Measurements from ENCODE around the gene SLC6A5. TPM values are rescaled to one million over a fixed set of nuclear protein-coding genes. Genes with fewer than 3 reads are reported as not detected.

The SLC6A5 gene
- total and polyA plus RNA-seq, 9 of the 15 experiments (the other 6 are each of a cell fraction or from before 2014, with no cell fraction given) = 0.08 TPM; not detected in 8

GRCh38 chr11:20597154-20597679 is 2.2 kb upstream of the SLC6A5 start:
- 41% methylated on average over 34 of the region's 41 CpGs for WGBS (ENCODE audit: insufficient coverage, low coverage, missing lambda C conversion rate)
- ATAC-seq = no peak
- intact Hi-C loops (cut with micrococcal nuclease) = loop anchor here (5.0 kb wide), 1 partner anchor 210 kb away; the partner anchor contains the start of gene PRMT3
- ChIA-PET CTCF (ENCODE audit: low intra/inter-chr PET ratio) (interaction anchor here (0.6 kb wide), 1 partner anchor 200 kb away, joined by 3 read pairs; no protein-coding TSS in a partner anchor), POLR2A (interaction anchor here (0.6 kb wide), 1 partner anchor 520 kb away, joined by 3 read pairs; no protein-coding TSS in a partner anchor)
- H3K9me3 ChIP-seq (replicated peaks; ENCODE audit: control insufficient read depth, insufficient read depth, low read depth, low read length) = no peaks in the 10 kb centered on the region
- FAIRE-seq = no peak
- H3K4me1 ChIP-seq (replicated peaks in 1 of 2; ENCODE audit: control insufficient read depth in 2 of 2, insufficient read depth in 2 of 2, low read length in 2 of 2) = peaks cover 3 to 31% of the 10 kb centered on the region in 2 experiments; a peak in 3 of 5 replicates
- BruUV-seq (replicated peaks) = no TSS peak
- 0 out of 2 replicates have a peak overlapping the region, but pooled peaks have one; percentile 59 for H3K4me2 ChIP-seq (ENCODE audit: insufficient read depth, low read length)
- in situ Hi-C loops (cut with MboI) = no loop called here
- H3K4me3 ChIP-seq = no peak overlapping the region
- H4K20me1 ChIP-seq (replicated peaks; ENCODE audit: control insufficient read depth, insufficient read depth, low read length) = no peaks in the 10 kb centered on the region
- no peaks in the 10 kb centered on the region for H3K9me1 ChIP-seq (ENCODE audit: control insufficient read depth, insufficient read depth, low read length)
- H3K27ac ChIP-seq (ENCODE audit: extremely low read depth, low read depth, low read length) = no peak overlapping the region
- no peak overlapping the region for H2AFZ ChIP-seq (ENCODE audit: low read depth, low read length)
- no peaks in the 10 kb centered on the region for H3K36me3 ChIP-seq (ENCODE audit: control insufficient read depth, insufficient read depth, low read length)
- DNase-seq (ENCODE audit: extremely low read depth in 1 of 4, low spot score in 3 of 4) = no peak
- H3K9ac ChIP-seq (ENCODE audit: insufficient read depth in 1 of 2, low read depth in 2 of 2, low read length in 2 of 2) = no peak overlapping the region
- no peaks in the 10 kb centered on the region for H3K79me2 ChIP-seq (ENCODE audit: control insufficient read depth, insufficient read depth, low read length)
- H3K27me3 ChIP-seq (ENCODE audit: control insufficient read depth in 2 of 2, insufficient read depth in 2 of 2, low read length in 2 of 2) = peaks cover 35 to 60% of the 10 kb centered on the region in 2 experiments
- TF ChIP-seq ZNF830 (CRISPR knock-in tag; IDR thresholded peaks at IDR 0.05) (no peak), ZNF436 (CRISPR knock-in tag; IDR thresholded peaks at IDR 0.05) (no peak), MAZ (CRISPR knock-in tag; conservative IDR thresholded peaks at IDR 0.05 in 1 of 2, IDR thresholded peaks at IDR 0.05 in 1 of 2) (no peak), PRDM10 (IDR thresholded peaks at IDR 0.05; ENCODE audit: partially characterized antibody) (no peak), PREB (CRISPR knock-in tag; IDR thresholded peaks at IDR 0.05) (no peak), ZNF274 (IDR thresholded peaks at IDR 0.05; ENCODE audit: borderline replicate concordance, low read depth, low read length) (no peak), SAP30 (IDR thresholded peaks at IDR 0.05; ENCODE audit: borderline replicate concordance, insufficient read depth, low read depth, low read length, poor library complexity, severe bottlenecking) (no peak), ZNF511 (CRISPR knock-in tag; IDR thresholded peaks at IDR 0.05) (no peak), KDM1A (IDR thresholded peaks at IDR 0.05) (no peak), SMARCE1 (IDR thresholded peaks at IDR 0.05) (no peak), NFE2L1 (tag; IDR thresholded peaks at IDR 0.05; ENCODE audit: borderline replicate concordance, low read depth) (no peak), MTA3 (IDR thresholded peaks at IDR 0.05; ENCODE audit: borderline replicate concordance) (no peak), RBM22 (IDR thresholded peaks at IDR 0.05; ENCODE audit: low read depth, low read length, poor library complexity, severe bottlenecking) (no peak), PYGO2 (tag; IDR thresholded peaks at IDR 0.05) (no peak), ZSCAN32 (CRISPR knock-in tag; IDR thresholded peaks at IDR 0.05) (no peak), FUS (optimal IDR thresholded peaks at IDR 0.05; ENCODE audit: low read depth, low read length) (no peak), RAD21 (CRISPR knock-in tag; conservative IDR thresholded peaks at IDR 0.05 in 1 of 2, IDR thresholded peaks at IDR 0.05 in 1 of 2) (no peak)

All from K562 (cell line).